ENCODE data around the gene IBTK.

- TF ChIP-seq CTCF (IDR thresholded peaks at IDR 0.05) (no peak), POLR2A (IDR thresholded peaks at IDR 0.05) (no peak)
These were observed 87.1 kb downstream of the IBTK start for GRCh38 chr6:82160255-82160990.
